ENCODE results near the gene FAM98B.

Gene FAM98B

GRCh38 chr15:38471974-38472373, 18.0 kb downstream of the FAM98B start:
- Histone ChIP-seq H3K9me3 (ENCODE audit: insufficient read depth, low read depth, low read length) (no peaks in the 10 kb centered on the region), H3K4me1 (ENCODE audit: insufficient read depth, low read length, poor library complexity, severe bottlenecking) (no peaks in the 10 kb centered on the region), H2AFZ (ENCODE audit: low read length) (no peak overlapping the region), H3F3A (ENCODE audit: low read depth) (no peaks in the 10 kb centered on the region), H3K4me3 (ENCODE audit: low read length, poor library complexity, severe bottlenecking) (no peak overlapping the region), H3K36me3 (ENCODE audit: insufficient read depth, low read length) (peaks cover 70% of the 10 kb centered on the region), H4K20me1 (ENCODE audit: insufficient read depth, low read length, poor library complexity, severe bottlenecking) (no peaks in the 10 kb centered on the region), H3K79me2 (ENCODE audit: insufficient read depth, low read length) (peaks cover 15% of the 10 kb centered on the region; the same call in 1 of the 2 replicates), H3K27me3 (ENCODE audit: insufficient read depth, low read length, poor library complexity, severe bottlenecking) (no peaks in the 10 kb centered on the region), H3K9me2 (replicated peaks; ENCODE audit: low read depth, low read length) (no peaks in the 10 kb centered on the region), H3K4me2 (ENCODE audit: low read depth, low read length, poor library complexity, severe bottlenecking) (no peak overlapping the region), H3K9ac (ENCODE audit: low read depth, low read length, poor library complexity, severe bottlenecking) (no peak overlapping the region)
- TF ChIP-seq EZH2phosphoT487 (IDR thresholded peaks at IDR 0.05; ENCODE audit: borderline replicate concordance): no peak
- TF ChIP-seq CTCF (conservative IDR thresholded peaks at IDR 0.05; ENCODE audit: low read length): no peak

- no peaks in the 10 kb centered on the region for H3F3A ChIP-seq (ENCODE audit: low read depth)
- H3K9me2 ChIP-seq (replicated peaks; ENCODE audit: low read depth, low read length): no peaks in the 10 kb centered on the region
- no peak overlapping the region for H3K4me3 ChIP-seq (ENCODE audit: low read length, poor library complexity, severe bottlenecking)
- H3K9me3 ChIP-seq (ENCODE audit: insufficient read depth, low read depth, low read length): no peaks in the 10 kb centered on the region
- no peak overlapping the region for H2AFZ ChIP-seq (ENCODE audit: low read length)
- H3K79me2 ChIP-seq (ENCODE audit: insufficient read depth, low read length): no peaks in the 10 kb centered on the region
- H4K20me1 ChIP-seq (ENCODE audit: insufficient read depth, low read length, poor library complexity, severe bottlenecking): no peaks in the 10 kb centered on the region
- TF ChIP-seq EZH2phosphoT487 (IDR thresholded peaks at IDR 0.05; ENCODE audit: borderline replicate concordance) (no peak), CTCF (conservative IDR thresholded peaks at IDR 0.05; ENCODE audit: low read length) (peak; percentile 90)
- no peaks in the 10 kb centered on the region for H3K27me3 ChIP-seq (ENCODE audit: insufficient read depth, low read length, poor library complexity, severe bottlenecking)
- H3K9ac ChIP-seq (ENCODE audit: low read depth, low read length, poor library complexity, severe bottlenecking): no peak overlapping the region
- H3K4me2 ChIP-seq (ENCODE audit: low read depth, low read length, poor library complexity, severe bottlenecking): no peak overlapping the region
- H3K4me1 ChIP-seq (ENCODE audit: insufficient read depth, low read length, poor library complexity, severe bottlenecking): no peaks in the 10 kb centered on the region
- H3K36me3 ChIP-seq (ENCODE audit: insufficient read depth, low read length): peaks cover 74% of the 10 kb centered on the region
Observed at GRCh38 chr15:38474155-38474757, 20.3 kb downstream of the FAM98B start.

GRCh38 chr15:38475361-38475760, 21.4 kb downstream of the FAM98B start:
- H3K4me1 ChIP-seq (ENCODE audit: insufficient read depth, low read length, poor library complexity, severe bottlenecking): no peaks in the 10 kb centered on the region
- no peak overlapping the region for H3K4me3 ChIP-seq (ENCODE audit: low read length, poor library complexity, severe bottlenecking)
- no peak overlapping the region for H2AFZ ChIP-seq (ENCODE audit: low read length)

More at GRCh38 chr15:38475361-38475760, 21.4 kb downstream of the FAM98B start:
- Histone ChIP-seq H3K27me3 (ENCODE audit: insufficient read depth, low read length, poor library complexity, severe bottlenecking) (no peaks in the 10 kb centered on the region), H3K9me3 (ENCODE audit: insufficient read depth, low read depth, low read length) (no peaks in the 10 kb centered on the region), H3F3A (ENCODE audit: low read depth) (no peaks in the 10 kb centered on the region), H3K4me2 (ENCODE audit: low read depth, low read length, poor library complexity, severe bottlenecking) (no peak overlapping the region), H3K9me2 (replicated peaks; ENCODE audit: low read depth, low read length) (no peaks in the 10 kb centered on the region), H3K9ac (ENCODE audit: low read depth, low read length, poor library complexity, severe bottlenecking) (no peak overlapping the region), H3K79me2 (ENCODE audit: insufficient read depth, low read length) (peaks cover 3% of the 10 kb centered on the region; the same call in 1 of the 2 replicates), H3K36me3 (ENCODE audit: insufficient read depth, low read length) (peaks cover 74% of the 10 kb centered on the region), H4K20me1 (ENCODE audit: insufficient read depth, low read length, poor library complexity, severe bottlenecking) (no peaks in the 10 kb centered on the region)
- TF ChIP-seq EZH2phosphoT487 (IDR thresholded peaks at IDR 0.05; ENCODE audit: borderline replicate concordance) (no peak), CTCF (conservative IDR thresholded peaks at IDR 0.05; ENCODE audit: low read length) (no peak)

Data from Loucy (cell line).